NCI-H146 (cell line): ENCODE measurements around the gene CCDC70.

Experiments used
- DNase-seq: peaks from one replicate; lab custom pipeline; 2025; lab: John Stamatoyannopoulos, UW

Gene CCDC70

DNA sequence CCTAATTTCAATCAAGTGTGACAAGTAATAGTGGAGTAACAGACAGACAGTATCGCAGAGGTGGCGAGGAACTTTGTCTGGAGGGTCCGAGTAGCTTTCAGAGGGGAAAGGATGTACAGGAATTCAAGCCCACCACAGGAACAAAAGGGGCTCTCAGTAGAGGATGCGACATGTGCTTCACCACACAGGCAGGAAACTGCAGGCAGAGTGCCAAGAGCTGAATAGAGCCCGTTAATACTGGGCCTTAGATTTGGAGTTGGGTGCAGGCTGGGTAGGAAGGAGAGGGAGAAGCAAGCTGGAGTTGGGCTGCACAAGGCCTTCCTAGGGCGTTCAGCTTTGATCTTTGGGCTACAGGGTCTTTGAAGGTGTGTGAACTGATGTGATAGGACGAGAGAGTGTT, 1.2 kb downstream of the CCDC70 start:
- no peak for DNase-seq

DNA sequence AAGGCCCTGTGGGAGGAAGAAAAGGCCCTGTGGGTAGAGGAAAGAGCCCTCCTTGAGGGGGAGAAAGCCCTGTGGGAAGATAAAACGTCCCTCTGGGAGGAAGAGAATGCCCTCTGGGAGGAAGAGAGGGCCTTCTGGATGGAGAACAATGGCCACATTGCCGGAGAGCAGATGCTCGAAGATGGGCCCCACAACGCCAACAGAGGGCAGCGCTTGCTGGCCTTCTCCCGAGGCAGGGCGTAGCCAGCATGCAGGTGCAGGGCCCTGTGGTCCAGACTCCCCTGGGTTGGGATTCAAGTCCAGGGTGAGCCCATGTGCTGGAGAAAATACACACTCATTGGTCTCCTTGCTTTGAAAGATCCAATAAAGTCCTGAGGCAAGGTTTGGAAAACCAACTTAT, 4.1 kb downstream of the CCDC70 start:
- no peak for DNase-seq

DNA sequence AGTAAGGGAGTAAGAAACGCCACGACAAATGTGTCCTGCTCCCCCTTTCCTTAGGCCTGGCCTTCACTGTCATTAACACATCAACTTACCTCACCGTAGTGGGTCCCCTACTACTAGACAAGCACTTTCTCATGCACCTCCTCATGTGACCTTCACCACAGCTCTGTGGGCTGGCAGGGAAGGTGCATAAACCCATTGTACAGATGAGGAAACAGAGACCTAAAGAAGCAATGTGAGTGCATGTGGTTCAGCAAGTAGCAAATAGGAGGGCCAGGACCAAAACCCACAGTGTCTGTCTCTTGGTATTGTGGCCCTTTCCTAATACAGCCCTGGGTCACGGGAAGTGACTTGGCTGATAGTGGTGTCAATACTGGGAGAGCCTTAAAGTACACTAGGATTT, 5.3 kb downstream of the CCDC70 start:
- DNase-seq, result no peak

DNA sequence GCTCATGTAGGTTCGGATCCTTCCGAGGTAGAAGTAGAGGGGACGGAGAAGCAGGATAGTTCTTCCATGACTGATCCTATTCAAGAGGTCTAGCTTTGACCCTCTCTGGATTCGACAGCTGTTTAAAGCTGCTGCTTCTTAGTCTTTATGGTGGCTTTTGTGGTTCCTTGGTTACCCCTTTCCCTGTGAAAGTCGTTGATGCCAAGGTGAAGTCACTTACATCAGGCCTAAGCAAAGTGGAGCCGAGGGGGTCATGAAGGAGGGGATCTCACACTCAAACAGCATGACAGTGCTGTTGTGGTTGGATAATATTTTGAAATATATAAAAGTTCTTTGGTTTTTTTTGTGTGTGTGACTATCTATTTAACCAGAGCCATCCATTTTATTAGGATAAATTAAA, 8.1 kb downstream of the CCDC70 start:
- DNase-seq, result no peak

DNA sequence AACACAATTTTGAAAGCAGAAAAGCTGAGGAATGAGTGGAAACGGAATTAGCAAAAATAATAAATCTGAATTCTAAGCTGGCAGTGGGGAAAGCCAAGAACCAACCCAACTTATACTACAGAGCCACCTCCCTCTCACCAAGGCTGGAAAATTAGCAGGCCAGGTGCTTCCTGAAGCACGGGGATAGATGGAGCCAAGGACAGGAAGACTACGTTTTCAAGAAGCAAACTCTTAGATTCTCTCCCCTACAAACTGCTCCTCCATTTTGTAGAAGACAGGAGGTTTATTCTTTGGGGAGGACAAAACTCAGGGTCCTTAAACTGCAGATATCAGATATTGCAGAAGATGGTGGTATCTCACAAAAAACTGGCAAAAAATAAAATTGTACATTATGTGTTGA, 8.8 kb downstream of the CCDC70 start:
- no peak for DNase-seq

DNA sequence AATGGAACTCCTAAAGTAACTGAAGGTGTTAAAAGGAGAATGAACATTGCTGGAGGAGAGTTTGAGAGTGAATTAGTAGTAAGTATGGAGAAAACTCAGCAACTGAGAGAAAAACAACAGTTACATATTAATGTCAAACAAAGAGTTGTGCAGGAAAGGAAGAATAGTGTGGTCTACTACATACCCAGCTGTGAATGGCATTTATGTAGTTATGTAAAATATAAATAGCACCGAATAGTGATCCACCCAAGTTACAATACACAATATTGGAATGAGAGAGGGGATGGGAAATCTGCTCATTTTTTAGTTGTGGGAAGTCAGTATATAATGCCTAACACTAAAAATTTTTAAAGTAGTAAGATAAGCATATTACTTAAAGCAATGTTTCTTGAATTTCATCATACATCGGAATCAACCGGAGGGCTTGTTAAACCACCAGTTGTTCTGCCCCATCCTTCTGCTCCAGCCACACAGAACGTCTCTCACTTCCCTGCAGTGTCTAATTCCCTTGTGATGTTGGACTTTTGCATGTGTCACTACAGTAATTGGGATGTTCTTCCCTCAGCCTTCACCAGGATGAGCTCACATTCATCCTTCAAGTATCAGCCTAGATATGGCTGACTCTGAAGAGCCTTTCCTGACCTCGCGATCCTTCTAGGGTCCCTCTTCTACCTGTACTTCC, 11.5 kb downstream of the CCDC70 start:
- DNase-seq, result no peak

DNA sequence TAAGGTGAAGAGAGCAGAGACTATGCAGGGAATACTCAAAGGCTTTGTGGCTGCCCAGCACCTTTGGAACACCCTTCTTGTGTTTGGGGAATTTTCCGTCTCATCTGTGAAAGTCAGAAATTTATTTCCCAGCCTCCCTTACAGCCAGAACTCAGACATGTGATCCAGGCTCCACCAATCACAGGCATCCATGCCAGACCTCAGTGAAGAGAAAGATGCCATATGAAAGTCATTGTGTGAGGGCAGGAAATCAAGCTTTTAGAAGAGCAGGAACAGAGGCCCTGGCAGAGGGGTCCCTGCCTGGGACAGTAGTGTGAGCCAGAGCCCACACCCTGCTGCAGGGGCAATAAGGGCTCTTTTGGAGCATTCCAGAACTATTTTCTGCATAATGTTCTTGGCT, 12.1 kb downstream of the CCDC70 start:
- DNase-seq, result no peak

DNA sequence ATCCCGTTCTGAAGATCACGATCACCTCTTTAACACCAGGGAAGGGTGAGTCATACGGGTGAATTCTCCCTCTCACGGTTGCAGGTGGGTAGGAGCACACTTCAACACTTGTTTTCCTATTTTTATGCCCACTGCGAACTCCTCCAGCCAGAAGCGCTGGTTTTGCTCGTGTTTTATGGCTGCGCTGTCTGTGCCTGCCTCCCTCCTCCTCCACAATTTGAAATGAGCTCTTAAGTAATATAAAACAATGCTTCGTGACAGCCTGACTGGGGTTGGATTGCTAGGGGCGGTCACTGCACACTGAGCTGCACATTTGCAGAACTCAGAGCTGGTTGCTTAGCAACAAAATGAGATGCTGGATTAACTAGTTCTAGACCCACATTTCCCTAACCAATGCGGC, 12.9 kb downstream of the CCDC70 start:
- DNase-seq, result peak; percentile 3

DNA sequence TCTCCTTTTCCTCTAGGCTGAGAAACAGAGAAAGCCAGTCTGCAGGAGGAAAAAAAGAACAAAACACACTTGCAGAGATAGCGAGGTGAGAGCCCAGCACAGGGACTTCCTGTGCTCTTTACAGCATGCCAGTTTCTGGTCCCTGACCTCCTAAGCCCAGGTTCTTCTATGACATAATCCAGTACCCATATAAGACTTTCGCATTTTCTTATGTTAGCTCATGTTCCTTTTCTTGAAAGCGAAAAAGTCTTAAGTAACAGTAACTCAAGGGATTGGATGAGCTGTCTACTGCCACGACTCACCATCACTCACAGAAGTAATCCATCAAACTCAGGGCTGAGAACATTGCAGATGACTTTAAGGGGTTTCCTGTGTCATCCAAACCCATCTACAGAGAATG, 17.4 kb downstream of the CCDC70 start:
- no peak for DNase-seq

DNA sequence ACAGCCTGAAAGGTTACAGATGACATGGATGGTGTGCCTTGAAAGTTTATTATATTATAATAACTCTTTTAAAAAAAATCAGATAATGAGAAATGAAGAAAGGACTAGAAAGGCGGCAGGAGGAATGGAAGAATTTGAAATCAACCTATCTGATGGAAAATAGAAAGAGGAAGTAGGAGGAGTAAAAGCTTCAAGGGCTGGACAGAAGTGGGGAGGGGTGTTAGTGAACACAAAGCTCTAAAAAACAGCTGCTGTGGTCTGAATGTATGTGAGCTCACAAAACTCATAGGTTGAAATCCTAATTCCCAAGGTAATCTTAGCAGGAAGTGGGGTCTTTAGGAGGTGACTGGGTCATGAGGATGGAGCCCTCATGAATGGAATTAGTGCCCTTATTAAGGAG, 19.5 kb downstream of the CCDC70 start:
- DNase-seq, result no peak

DNA sequence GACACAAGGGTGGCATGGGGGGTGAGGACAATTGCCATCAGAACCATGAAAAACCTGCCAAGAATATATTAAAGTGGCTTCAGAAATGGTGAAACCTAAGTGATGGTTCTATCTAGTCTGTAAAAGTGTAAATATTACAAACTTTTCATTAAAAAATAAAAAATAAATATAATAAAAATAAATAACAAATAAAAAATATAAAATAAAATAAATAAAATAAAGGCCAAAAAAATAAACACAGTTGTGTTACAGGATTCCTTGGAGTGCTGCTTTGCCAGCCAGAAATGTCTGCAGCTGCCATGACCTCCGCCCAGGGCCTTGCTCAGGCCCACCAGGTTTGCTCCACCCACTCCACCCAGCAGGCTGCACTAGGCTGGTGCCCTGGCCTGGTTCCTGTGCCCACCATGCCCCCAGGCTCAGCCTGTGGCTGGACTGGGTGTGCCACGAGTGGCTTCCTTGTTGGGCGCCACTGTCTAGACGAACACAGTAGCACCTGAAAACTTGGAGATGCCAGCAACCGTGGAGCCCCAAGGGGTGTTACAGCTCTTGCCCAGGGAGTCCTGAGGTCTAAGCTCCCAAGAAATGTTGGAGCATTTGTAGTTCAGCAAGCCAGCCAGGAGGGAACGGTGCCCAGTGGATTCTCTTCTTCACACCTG, 20.9 kb downstream of the CCDC70 start:
- DNase-seq, result no peak

DNA sequence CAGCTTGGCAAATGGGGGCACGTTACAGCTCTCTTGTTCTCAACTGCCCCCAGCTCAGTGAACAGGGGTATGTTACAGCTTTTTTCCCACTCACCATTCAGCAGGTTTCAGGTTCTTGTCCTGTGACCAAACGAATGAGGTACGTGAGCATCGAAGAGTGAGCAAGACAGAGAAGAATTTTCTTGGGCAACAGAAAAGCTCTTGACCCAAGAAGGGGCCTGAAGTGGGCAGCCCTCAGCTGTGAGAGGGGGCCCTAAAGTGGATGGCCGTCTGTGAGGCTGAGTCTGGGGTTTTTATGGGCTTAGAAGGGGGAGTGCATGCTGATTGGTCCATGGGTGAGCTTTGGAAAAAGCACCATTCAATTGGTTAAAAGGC, 21.4 kb downstream of the CCDC70 start:
- DNase-seq, result no peak

DNA sequence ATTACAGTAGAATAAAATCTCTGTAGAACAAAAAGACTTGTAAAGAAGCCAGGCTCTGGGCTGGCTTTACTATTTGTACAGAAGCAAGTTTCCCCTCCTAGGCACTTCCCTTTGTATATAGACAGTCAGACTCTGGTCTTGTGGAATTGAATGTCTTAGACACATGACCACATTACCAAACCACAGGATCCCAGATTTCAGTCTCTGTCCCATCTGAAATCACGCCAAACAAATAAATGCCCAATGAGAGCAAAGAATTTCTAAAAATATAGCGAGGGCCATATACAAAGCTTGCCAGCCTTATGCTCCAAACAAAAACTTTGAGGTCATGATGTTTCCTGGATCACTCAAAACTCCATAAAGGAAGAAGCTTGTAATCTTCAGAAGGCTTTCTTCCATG, 23.9 kb downstream of the CCDC70 start:
- no peak for DNase-seq

DNA sequence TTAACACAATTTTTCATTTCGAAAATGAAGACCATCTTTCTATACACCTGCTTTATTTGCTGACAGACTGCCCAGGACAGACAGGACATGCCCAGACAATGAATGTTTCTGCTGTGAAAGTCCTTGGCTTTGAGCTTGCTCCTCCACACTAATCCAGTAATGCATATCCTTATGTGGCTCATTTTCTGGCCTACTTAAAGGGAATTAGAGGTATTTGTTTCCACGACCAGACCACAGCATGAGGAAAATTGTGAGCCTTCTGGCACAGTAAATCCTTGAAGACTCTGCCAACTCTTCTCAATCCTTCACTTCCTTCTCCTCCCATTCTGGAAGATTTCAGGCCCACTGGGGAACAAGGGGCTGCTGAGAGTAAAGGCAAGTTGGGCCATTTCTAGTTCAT, 25.7 kb downstream of the CCDC70 start:
- DNase-seq, result no peak

DNA sequence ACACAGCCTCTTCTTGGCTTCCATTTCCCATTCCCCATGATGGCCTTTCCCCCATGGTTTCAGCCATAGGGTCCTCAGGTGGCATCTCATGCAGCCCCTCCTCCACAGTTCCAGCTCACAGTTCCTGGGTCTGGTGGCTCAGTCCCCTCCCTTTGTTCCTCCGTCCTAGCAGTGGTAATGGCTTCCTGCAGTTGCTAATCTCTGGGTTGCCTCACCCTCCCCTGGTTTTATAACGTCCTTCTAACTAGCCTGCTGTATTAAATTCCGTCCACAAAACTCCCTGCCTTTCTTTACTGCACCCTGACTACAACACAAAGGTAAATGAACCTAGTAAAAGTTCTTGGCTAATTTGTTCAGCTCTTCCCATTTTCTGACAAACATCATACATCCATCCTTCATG, 30.9 kb downstream of the CCDC70 start:
- DNase-seq, result no peak

DNA sequence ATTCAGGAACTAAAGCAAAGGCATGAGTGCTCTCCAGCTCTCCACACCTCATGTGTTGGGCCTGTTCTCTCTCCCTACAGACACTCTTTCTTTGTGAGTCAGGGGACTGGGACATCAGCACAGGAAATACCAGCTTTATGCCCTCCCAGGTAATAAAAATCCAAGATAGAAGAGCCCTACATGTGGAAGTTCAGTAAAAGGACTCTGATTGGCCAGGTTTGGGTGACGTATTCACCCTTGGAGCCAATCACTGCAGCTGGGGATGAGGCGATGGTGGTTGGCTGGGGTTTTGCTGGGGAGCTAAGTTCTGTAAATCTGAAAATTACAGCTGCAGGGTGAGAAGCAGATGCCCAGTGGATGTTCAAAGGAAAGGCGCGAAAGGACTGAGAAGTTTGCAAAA, 32.5 kb downstream of the CCDC70 start:
- DNase-seq, result no peak

DNA sequence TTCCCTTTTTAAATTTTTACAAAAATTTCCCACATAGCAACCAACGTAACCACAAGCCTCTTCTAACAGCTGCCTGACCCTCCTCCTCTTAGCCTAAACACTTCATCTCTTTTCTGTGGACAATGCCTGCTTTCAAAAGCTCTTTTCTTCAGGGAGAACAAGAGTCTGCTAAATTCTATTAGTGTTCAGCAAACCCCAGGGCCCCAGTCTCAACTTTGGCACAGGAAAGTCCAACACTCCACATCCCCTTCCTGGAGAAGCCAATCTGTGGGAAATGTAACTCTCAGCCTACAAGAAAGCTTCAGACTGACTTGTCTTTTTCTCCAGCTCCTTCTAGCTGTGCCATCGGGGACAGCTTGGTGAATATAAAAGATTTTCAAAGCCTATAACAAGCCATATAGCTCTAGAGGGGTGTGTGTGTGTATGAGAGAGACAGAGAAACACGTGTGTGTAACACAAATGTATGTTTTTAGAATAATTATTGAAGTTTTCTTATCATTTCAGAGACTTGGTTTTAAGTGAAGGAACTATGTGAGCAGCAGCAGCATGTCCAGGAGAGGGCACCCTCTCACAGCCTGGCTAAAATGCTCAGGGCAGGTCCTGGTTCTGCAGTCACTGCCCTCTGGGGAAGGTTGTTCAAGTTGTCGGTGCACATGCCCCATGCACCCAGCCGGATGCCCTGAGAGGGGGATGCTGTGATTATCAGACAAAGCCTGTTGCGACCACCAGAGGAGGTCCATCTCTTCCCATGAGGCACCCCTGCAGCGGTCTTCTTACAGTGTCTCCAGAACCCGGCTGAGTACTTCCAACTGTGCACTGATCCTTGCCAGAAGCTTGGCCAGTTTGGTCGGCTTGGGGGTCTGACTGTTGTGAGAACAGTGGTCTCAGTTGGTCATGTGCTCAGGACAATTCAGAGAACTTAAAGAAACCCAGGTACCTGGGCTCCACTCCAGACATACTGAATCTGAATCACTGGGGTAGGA, 34.4 kb downstream of the CCDC70 start:
- DNase-seq, result peak; percentile 47

DNA sequence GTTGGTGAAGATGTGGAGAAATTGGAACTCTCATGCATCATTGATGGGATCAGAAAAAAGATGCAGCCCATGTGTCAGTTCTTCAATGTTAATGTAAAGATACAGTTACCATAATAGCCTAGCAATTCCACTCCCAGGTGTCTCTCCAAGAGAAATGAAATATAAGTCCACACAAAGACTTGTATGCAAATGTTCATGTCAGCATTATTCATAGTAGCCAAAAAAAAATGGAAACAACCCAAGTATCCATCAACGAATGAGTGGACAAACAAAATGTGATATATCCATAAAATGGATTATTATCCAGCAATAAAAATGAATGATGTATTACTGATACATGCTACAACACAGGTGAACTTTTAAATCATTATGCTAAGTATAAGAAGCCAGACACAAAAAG, 38.7 kb downstream of the CCDC70 start:
- DNase-seq, result no peak

DNA sequence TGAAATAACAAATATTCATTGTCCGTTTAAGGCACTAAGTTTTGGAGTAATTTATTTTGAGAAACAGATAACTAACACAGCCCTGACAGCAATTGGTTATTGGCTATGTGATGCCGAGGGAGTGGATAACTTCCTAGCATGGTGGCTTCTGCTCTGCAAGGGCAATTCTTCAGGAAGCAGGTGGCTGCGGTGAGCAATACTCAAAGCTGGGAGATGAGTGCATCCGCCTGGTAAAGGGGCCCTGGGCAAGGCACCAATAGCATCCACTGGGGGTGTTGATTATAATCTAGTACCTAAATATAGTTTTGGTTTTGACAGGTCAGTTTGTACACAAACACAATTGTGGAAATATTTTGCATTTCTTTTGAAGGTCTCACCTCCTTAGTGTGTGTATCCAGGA, 41.0 kb downstream of the CCDC70 start:
- DNase-seq, result no peak

DNA sequence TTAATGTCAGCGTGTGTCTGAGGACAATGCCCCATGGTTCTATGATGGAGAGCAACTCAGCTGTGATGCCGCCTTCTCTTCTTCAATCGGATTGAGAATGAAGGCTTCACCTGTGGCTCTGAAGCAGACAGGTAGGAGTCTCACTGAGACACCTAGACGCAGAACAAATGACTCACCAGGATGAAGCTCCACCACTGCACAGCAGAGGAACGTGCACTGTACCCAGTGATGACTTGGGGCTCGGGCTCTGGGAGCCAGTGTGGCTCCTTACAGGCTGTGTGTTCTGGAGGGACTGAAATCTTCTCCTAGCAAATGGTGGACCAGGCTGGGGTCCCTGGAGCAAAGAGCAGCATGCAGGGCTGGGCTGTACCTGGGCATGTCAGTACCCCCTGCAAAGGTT, 44.0 kb downstream of the CCDC70 start:
- peak; percentile 36 for DNase-seq

DNA sequence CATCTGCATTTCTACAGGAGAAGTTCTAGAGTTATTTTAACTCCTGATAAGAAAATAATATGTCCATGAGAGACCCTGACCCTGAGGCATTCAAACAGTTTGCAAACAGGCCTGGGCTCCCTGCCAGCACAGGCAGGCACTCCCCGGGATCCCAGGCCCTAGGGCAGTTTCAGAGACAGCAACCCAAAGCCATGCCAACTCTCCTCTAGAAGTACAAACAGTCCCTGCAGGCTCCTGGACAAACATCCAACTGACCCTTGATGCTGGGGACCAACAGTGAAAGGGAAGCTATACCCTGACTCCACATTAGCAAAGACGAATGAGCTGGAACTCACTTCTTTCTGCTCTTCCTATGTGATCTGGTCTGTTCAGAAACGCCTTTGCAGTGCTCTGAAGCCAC, 44.8 kb downstream of the CCDC70 start:
- peak; percentile 96 for DNase-seq

DNA sequence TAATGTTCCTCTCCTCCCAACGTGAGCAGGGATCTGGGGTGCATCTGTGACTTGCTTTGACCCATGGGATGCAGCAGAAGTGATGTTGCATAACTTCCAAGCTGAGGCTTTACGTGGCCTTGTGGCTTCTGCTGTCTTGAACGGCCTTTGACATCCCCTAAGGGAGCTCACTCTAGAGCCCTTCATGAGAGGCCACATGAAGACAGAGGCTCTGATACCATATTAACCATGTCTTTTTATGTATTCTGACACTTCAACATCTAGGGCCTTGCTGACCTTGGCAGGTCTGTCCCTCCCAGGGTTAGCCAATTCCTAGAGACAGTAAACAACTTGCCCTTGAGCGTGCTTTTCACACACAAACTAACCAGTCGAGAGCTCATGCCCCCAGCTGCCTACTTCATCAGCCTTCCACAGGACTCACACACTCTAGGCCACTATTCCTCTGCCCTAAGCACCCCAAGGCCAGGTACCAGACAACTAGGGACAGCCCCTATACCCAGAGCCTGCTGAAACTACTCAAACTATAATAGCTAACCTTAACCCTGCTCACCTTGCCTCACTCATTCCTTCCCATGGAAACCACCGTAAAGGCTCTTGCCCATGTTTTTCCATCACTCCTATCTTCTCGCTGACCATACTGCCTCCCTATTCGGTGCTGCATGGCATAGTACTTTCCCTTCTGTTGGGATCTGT, 45.4 kb downstream of the CCDC70 start:
- DNase-seq, result no peak
